ENCODE measurements around the gene DGCR2.
"Not testable (repeated sequence)": the region's sequence is repeated elsewhere in the genome, so short reads cannot be mapped to it uniquely, and the experiment has no call there.

The DGCR2 gene

DNA sequence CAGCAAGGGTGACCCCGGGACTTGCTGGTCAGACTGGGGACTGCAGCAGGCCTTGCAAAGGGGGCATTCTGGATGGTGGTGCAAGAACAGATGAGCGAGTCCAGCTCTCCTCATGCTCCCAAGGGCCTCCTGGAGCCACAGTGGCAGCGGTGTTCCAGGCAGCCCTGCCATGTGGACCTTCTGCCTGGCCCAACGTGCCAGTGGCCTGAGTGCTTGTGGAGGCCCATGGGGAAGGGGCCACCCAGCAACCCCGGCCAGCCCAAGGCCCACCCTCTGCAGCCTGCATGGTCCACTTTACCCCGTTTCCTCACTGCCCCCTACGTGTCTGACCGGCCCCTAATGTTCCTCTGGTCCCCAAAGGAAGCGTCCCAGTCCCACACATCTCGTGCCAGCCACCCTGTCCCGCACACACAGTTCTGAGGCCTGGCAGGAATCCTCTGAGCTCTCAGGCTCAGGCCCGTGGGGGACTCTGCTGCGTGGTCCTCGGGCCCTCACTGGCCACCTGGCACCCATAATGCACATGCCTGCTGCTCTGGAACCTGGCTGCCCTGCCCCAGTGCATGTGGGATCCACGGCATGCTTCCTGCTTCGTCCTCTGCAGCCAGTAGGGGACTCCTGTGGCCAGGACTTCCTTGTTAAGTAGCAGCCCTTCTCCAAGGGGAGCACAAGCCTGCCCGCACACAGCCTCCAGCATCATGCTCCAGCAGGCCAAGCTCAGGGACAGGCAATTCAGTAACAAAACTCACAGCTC lies 85.5 kb downstream of the DGCR2 start:
- no peak for DNase-seq (ENCODE audit: extremely low read depth, insufficient read length)
- no peaks in the 10 kb centered on the region for H3K27me3 ChIP-seq (replicated peaks; ENCODE audit: control insufficient read depth, insufficient read depth, low read length)
- TF ChIP-seq, protein P1, sequence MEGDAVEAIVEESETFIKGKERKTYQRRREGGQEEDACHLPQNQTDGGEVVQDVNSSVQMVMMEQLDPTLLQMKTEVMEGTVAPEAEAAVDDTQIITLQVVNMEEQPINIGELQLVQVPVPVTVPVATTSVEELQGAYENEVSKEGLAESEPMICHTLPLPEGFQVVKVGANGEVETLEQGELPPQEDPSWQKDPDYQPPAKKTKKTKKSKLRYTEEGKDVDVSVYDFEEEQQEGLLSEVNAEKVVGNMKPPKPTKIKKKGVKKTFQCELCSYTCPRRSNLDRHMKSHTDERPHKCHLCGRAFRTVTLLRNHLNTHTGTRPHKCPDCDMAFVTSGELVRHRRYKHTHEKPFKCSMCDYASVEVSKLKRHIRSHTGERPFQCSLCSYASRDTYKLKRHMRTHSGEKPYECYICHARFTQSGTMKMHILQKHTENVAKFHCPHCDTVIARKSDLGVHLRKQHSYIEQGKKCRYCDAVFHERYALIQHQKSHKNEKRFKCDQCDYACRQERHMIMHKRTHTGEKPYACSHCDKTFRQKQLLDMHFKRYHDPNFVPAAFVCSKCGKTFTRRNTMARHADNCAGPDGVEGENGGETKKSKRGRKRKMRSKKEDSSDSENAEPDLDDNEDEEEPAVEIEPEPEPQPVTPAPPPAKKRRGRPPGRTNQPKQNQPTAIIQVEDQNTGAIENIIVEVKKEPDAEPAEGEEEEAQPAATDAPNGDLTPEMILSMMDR (IDR thresholded peaks at IDR 0.05; ENCODE audit: insufficient read depth, low read length, poor library complexity, severe bottlenecking): no peak
- H3K36me3 ChIP-seq (ENCODE audit: control insufficient read depth, insufficient read depth, low read length): peaks cover 19% of the 10 kb centered on the region
- H3K4me3 ChIP-seq (replicated peaks; ENCODE audit: low read depth, low read length): no peak overlapping the region

DNA sequence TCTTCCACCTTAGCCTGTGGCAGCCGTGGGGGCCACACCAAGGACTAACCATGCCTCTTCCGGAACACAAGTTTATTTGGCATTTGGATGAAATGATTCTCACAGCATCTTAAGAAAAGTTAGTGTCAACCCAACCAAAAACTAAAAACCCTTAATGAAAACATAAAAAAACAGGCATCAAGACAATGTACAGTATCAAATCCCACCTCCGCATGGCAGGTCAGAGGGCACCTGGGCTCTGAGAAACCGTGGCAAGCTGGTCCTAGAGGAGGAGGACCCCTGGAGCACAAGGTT lies 86.0 kb downstream of the DGCR2 start:
- no peak for DNase-seq (ENCODE audit: extremely low read depth, insufficient read length)
- no peaks in the 10 kb centered on the region for H3K27me3 ChIP-seq (replicated peaks; ENCODE audit: control insufficient read depth, insufficient read depth, low read length)
- TF ChIP-seq, protein P1 (IDR thresholded peaks at IDR 0.05; ENCODE audit: insufficient read depth, low read length, poor library complexity, severe bottlenecking): no peak
- H3K4me3 ChIP-seq (replicated peaks; ENCODE audit: low read depth, low read length): no peak overlapping the region
- peaks cover 15% of the 10 kb centered on the region for H3K36me3 ChIP-seq (ENCODE audit: control insufficient read depth, insufficient read depth, low read length)

DNA sequence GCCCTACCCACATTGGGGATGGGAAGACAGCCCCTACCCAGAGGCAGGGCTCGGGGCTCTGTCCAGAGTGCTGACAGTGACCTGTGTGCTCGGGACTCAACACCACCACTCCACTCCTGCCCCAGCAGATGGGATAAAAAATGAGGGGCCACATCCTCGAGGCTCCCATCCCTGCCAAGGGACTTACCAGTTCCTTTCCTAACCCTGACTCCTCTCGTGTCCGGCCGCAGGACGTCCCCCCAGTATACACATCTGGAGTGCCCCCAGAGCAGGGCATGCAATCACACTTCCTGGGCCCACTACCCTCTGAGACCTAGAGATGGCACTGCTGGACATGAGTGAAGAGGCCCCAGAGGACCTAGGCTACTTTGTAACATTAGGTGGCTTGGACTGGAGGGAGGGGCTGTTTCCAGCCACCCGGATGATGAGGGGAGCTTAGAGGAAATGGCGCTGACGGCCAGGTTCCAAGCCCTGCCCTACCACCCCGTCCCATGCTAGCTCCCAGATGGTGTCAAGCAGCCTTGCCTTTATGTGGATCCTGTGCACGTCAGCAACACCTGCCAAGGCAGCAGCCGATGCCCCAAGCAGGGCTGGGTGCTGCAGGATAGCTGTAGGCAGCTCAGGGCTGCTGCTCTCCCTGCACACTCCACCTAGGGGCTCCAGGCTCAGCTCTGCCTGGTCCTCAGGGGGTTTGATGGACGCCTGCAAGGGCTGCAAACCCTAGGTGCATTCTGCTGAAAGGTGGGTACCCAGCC lies 86.6 kb downstream of the DGCR2 start:
- Histone ChIP-seq H3K36me3 (ENCODE audit: control insufficient read depth, insufficient read depth, low read length) (peaks cover 13% of the 10 kb centered on the region), H3K4me3 (replicated peaks; ENCODE audit: low read depth, low read length) (no peak overlapping the region), H3K27me3 (replicated peaks; ENCODE audit: control insufficient read depth, insufficient read depth, low read length) (no peaks in the 10 kb centered on the region)
- no peak for DNase-seq (ENCODE audit: extremely low read depth, insufficient read length)
- TF ChIP-seq, protein P1 (IDR thresholded peaks at IDR 0.05; ENCODE audit: insufficient read depth, low read length, poor library complexity, severe bottlenecking): no peak

DNA sequence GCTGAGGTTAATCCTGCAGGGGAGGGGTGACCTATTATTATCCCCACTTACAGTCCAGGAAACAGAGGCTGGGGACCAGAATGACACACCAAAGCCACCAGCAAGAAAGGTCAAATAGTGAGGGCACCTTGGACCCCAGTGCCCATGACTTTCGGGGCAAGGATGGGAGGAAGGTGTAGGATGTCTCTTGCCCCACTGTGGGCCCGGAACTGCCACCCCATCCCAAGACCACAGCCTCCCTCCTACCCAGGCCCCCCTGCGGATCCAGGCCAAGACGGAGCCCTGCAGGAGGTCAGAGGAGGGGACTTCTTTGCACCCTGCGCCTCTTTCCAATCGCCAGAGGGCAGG lies 87.1 kb downstream of the DGCR2 start:
- H3K4me3 ChIP-seq (replicated peaks; ENCODE audit: low read depth, low read length); H3K27me3 ChIP-seq (replicated peaks; ENCODE audit: control insufficient read depth, insufficient read depth, low read length); H3K36me3 ChIP-seq (ENCODE audit: control insufficient read depth, insufficient read depth, low read length); DNase-seq (ENCODE audit: extremely low read depth, insufficient read length): not testable (repeated sequence)

DNA sequence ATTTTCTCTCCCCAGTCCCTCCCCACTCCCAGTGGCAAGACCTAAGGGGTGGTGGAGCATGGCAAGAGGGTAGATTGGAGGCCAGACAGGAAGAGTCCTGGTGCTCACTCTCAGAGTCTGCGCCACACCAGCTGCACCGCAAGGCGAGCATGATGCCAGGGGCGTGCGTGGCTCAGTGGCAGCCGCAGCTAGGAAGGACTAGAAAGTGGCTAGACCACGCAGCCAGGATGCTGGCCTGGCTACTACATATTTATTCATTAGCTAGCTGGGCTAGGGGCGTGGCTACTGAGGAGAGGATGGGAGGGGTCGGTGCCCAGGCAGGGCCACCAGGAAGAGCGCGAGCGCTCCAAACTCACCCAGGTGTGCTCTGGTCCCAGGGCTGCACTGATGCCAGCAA lies 87.5 kb downstream of the DGCR2 start:
- not testable (repeated sequence) for DNase-seq (ENCODE audit: extremely low read depth, insufficient read length); H3K4me3 ChIP-seq (replicated peaks; ENCODE audit: low read depth, low read length); H3K36me3 ChIP-seq (ENCODE audit: control insufficient read depth, insufficient read depth, low read length); H3K27me3 ChIP-seq (replicated peaks; ENCODE audit: control insufficient read depth, insufficient read depth, low read length)

DNA sequence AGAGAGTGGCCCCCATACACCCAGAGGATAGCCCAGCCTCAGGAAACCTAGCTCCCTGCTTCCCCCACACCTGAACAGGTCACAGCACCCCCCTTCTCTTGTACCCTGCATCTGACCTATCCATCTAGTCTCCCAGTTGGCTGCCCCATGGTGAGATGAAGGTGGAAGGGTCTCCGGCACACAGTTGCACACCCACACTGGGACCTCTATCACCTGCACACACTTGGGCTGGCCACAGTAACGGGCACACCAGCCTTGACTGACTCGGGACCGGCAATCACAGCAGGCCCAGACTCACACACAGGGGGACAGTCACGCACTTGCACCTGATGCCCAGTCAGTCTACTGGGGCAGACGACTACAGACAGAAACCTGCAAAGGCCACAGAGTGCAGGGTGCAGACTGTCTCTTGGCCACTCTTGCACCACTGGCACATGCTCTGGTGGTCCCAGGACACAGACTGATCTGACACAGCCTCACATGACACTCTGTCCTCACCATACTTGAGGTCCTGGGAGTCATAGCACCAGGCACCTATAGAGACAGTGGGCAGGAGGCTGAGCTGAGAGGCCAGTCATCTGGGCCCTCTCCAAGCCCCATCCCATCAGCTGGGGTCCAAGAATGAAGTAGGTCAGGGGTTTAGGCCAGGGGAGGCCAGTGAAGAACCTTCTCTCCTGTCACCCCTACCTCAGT lies 88.0 kb downstream of the DGCR2 start:
- H3K4me3 ChIP-seq (replicated peaks; ENCODE audit: low read depth, low read length); H3K36me3 ChIP-seq (ENCODE audit: control insufficient read depth, insufficient read depth, low read length); DNase-seq (ENCODE audit: extremely low read depth, insufficient read length); H3K27me3 ChIP-seq (replicated peaks; ENCODE audit: control insufficient read depth, insufficient read depth, low read length): not testable (repeated sequence)

DNA sequence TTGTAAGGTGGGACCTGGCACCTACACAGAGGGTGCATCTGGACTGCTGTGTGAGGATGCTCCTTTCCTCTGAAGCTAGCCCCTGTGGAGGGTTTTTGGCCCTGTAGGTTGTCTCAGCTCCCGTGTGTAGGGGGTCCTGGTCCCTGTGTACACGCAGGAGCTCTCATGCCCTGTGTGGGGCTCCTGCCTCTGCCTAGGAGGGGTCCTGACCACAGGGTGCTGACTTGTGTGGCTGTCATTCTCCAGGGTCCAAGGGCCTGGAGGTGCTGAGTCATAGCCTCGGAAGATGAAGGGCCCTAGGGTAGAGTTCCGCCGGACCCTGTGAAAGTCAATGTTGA lies 88.7 kb downstream of the DGCR2 start:
- H3K36me3 ChIP-seq (ENCODE audit: control insufficient read depth, insufficient read depth, low read length); DNase-seq (ENCODE audit: extremely low read depth, insufficient read length): not testable (repeated sequence)

DNA sequence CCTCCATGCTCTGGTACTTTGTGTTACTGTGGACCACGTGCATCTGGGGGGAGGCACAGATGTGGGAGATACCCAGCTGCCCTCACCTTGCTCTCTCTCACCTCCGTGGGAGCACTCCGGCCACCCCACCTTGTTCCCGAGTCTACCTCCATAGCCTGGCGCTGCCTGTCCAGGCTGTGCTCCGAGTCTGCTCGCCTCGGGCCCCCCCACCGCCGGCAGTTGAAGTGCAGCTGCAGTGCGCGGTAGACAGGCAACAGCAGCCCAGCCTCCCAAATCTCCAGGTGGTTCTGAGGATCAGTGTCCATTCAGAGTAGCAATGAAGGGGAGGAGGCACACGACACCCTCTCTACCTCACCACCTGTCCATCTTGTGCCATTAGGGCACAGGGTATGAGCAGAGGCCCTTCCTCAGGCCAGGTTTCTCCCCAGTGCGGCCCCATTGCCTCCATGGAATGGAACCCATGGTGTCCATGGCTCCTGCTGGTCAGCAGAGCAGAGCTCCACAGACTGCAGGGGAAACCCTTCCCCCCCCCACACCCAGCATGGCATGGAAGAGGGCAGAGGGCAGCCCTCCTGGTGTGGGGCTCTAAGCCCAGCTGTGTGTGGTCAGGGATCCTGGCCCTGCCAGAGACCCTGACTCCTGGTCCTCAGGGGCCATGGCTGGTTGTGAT lies 89.2 kb downstream of the DGCR2 start:
- not testable (repeated sequence) for H3K36me3 ChIP-seq (ENCODE audit: control insufficient read depth, insufficient read depth, low read length); DNase-seq (ENCODE audit: extremely low read depth, insufficient read length); H3K4me3 ChIP-seq (replicated peaks; ENCODE audit: low read depth, low read length); H3K27me3 ChIP-seq (replicated peaks; ENCODE audit: control insufficient read depth, insufficient read depth, low read length)

More for the DNA sequence above, 88.7 kb downstream of the DGCR2 start:
- H3K27me3 ChIP-seq (replicated peaks; ENCODE audit: control insufficient read depth, insufficient read depth, low read length); H3K4me3 ChIP-seq (replicated peaks; ENCODE audit: low read depth, low read length): not testable (repeated sequence)

DNA sequence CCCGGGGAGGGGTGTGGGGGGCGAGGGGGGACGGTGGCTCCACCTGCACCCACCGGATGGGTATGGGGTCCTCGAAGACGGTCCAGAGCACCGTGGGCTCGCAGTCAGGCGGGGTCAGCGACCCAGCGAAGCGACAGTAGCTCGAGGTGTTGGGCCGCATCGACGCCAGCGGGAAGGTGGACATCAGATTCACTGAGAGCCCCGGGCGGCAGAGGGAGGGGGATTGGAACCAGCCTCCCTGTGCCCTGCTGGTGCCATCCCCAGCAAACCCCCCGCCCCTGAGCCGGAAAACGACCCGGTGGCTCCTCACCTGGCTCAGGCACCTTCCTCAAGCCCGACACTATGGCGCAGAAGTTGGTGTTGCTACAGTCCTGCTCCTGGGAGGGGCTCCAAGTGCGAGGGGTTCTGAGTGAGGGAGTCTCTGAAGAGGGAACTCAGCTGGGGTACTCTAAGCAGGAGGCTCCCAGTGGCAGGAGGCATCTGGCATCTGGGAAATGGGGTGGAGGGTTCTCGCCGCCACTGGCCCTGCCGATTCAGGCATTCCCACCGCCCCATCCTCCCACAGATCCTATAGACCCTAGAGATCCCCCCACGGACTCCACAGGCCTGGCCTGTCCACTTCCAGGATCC lies 89.9 kb downstream of the DGCR2 start:
- H3K4me3 ChIP-seq (replicated peaks; ENCODE audit: low read depth, low read length); H3K36me3 ChIP-seq (ENCODE audit: control insufficient read depth, insufficient read depth, low read length); H3K27me3 ChIP-seq (replicated peaks; ENCODE audit: control insufficient read depth, insufficient read depth, low read length); DNase-seq (ENCODE audit: extremely low read depth, insufficient read length): not testable (repeated sequence)

DNA sequence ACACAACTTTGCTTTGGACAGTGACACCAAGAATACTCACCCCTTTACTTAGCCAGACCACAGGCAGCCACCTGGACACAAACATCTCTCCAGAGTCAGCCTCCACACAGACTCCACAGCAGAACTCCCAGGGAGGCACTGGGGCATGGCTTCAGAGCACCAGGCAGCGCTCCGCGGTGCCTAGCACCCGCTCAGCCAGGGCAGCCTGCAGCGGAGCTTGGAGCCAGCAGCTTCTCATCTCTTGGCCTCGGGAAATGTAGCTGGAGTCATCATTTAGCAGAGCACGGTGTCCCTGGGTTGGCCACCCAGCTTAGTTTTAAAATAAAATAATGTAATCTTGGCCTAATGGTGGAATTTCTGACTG lies 91.3 kb downstream of the DGCR2 start:
- not testable (repeated sequence) for H3K36me3 ChIP-seq (ENCODE audit: control insufficient read depth, insufficient read depth, low read length); DNase-seq (ENCODE audit: extremely low read depth, insufficient read length); H3K27me3 ChIP-seq (replicated peaks; ENCODE audit: control insufficient read depth, insufficient read depth, low read length); H3K4me3 ChIP-seq (replicated peaks; ENCODE audit: low read depth, low read length)

Data from GM06990 (cell line).